ENCODE results near the gene IGF1R.

Gene IGF1R

GRCh38 chr15:98900356-98900755 is 252.0 kb downstream of the IGF1R start:
- no peak for DNase-seq
- in situ Hi-C loops (cut with HindIII; ENCODE audit: low pct_ligation_motif_present, low pct_unique_long_range_greater_than_20kb, low sequenced_read_pairs) = no loop called here

GRCh38 chr15:98901434-98902072 is 253.2 kb downstream of the IGF1R start:
- no peak for DNase-seq
- in situ Hi-C loops (cut with HindIII; ENCODE audit: low pct_ligation_motif_present, low pct_unique_long_range_greater_than_20kb, low sequenced_read_pairs) = no loop called here

- no peak for DNase-seq
- in situ Hi-C loops (cut with HindIII; ENCODE audit: low pct_ligation_motif_present, low pct_unique_long_range_greater_than_20kb, low sequenced_read_pairs) = no loop called here
Measured at GRCh38 chr15:98902931-98903330, 254.6 kb downstream of the IGF1R start.

DNA sequence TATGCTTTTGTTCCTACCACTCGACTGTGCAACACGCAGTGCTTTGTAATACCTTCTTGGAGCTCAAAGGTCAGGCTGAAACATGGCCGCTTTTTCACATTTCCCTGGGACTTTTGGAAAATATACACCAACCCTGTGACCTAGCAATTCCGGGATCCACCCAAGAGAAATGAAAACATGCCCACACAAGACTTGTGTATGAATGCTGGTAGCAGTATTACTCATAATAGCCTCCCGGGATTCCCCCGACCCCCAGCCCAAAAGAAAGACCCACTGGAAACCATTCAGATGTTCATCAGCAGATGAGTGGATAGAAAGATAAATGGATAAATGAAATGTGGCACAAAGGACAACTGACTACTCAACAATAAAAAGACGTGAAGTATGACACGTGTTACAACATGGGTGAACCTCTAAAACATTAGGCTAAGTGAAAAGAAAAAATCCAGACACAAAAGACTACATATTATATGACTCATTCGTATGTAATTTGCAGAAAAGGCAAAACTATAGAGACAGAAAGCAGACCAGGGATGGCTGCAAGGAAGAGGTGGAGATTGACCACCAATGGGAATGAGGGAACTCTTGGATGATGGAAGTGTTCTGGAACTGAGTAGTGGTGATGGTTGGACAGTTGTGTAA is 255.2 kb downstream of the IGF1R start:
- in situ Hi-C loops (cut with HindIII; ENCODE audit: low pct_ligation_motif_present, low pct_unique_long_range_greater_than_20kb, low sequenced_read_pairs) = no loop called here
- peak; percentile 15 for DNase-seq

DNA sequence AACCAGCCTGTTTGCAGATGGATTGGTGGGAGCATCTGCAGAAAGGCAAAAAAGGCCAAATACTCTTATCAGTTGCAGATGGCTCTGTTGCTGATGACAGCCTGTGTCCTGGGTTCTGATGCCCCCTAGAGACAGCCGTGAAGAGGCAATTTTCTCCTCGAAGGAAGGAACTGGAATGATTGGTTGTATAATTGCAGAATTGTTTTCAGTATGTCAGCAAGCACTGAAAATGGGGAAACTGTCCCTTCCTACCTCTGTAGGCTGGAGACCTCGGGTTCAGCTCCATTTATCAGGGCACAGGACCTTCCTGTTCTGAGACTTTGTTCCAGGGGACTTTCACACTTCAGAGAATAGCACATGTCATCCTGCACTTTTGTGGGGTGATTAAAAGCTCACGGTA is 256.2 kb downstream of the IGF1R start:
- in situ Hi-C loops (cut with HindIII; ENCODE audit: low pct_ligation_motif_present, low pct_unique_long_range_greater_than_20kb, low sequenced_read_pairs) = no loop called here
- peak; percentile 45 for DNase-seq

GRCh38 chr15:98905963-98906711 is 257.8 kb downstream of the IGF1R start:
- DNase-seq = no peak
- in situ Hi-C loops (cut with HindIII; ENCODE audit: low pct_ligation_motif_present, low pct_unique_long_range_greater_than_20kb, low sequenced_read_pairs) = no loop called here

DNA sequence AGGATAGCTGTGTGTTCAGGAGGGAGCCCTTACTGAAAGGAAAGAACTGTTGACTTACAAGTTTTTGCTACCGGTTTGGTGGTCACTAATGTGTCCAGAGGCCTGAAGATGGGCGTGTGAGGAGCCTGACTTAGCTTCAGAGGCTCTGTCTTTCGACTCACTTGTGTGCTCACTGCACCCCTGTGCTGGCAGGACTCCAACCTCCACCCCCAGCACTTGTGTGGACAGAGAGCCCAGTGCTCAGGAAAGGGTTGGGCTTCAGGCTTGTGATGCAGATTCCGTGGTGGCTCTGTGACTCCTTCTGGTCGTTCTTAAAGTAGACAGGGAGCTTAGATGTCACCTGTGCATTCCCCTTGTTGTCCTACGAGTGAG is 258.4 kb downstream of the IGF1R start:
- in situ Hi-C loops (cut with HindIII; ENCODE audit: low pct_ligation_motif_present, low pct_unique_long_range_greater_than_20kb, low sequenced_read_pairs) = no loop called here
- no peak for DNase-seq

- peak; percentile 30 for DNase-seq
- in situ Hi-C loops (cut with HindIII; ENCODE audit: low pct_ligation_motif_present, low pct_unique_long_range_greater_than_20kb, low sequenced_read_pairs) = no loop called here
Measured at GRCh38 chr15:98907927-98908471, 259.7 kb downstream of the IGF1R start.

DNA sequence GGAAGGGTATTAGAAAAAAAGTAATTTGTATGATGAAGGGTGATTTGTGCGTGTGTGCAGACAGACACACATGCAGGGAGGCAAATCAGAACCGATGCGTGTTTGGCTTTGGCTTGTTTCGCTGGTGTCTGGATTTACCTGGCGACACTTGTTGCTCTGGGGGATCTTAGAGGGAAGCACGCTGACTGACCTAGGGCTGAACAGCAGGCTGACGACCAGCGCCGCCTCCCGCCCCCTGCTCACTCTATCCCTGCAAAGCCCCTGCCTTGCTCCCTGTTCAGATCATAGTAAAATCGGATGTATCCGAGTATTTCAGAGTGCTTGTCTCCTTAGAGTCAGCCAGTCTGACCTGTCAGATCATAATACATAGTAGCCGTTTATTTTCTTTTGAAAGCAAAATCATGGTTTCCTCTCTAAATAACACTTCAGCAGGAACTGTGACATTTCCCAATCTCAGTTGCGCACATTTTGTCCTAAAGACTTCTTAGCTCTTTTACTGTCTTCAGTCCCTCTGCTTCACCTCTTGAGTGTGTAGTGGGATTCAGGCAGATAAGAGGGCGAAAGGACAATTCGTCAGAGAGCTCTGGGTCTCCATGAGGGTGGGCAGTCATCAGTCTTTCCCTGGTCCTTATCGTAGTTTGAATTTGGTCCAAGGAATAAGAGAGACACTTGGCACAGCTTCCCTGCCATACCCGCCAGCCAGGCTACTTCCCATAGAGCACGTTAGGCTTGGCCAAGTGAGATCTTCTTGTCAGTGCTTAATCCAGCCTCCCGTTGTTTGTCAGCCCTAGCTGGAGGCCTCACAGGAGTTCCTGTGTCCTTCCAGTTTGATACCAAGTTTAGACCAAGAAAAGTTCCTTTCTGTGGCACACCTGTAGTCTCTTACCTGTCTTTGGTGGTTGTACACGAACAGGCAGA is 261.9 kb downstream of the IGF1R start:
- DNase-seq = no peak
- in situ Hi-C loops (cut with HindIII; ENCODE audit: low pct_ligation_motif_present, low pct_unique_long_range_greater_than_20kb, low sequenced_read_pairs) = no loop called here

GRCh38 chr15:98914626-98915025 is 266.3 kb downstream of the IGF1R start:
- in situ Hi-C loops (cut with HindIII; ENCODE audit: low pct_ligation_motif_present, low pct_unique_long_range_greater_than_20kb, low sequenced_read_pairs) = no loop called here
- DNase-seq = no peak

DNA sequence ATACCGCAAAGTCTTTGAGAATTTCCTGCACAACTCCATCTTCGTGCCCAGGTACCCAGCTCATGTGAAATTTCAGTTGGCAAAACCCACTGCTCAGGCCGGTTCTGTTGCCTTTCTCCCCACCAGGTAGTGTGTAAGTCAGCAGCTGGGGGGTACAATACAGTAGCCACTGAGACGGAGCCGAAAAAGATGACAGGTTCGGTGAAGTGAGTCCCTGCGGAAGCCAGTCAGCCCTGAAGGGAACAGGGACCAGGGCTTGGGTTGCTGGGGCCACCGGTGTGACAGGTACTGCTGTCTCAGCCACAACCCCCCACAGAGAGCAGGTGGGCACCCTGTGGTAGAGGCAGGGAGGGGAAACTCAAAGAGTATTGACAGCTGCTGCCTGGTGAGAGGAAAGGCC is 268.5 kb downstream of the IGF1R start:
- no peak for DNase-seq
- in situ Hi-C loops (cut with HindIII; ENCODE audit: low pct_ligation_motif_present, low pct_unique_long_range_greater_than_20kb, low sequenced_read_pairs) = no loop called here

DNA sequence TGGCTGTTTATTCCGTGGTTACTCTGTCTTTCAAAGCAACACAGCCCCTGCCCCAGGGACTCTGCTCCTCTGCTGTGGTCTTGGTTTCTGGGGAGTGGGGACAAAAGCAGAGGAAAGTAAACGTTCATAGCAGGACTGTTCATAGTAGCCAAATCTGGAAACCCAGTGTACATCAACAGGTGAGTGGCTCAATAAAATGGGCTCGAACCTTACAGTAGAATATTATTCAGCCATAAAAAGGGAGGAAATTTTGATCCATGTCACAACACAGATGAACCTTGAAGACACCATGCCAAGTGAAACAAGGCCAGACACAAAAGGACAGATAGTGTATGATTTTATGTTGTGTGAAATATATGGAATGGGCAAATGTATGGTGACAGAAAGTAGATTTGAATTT is 269.1 kb downstream of the IGF1R start:
- no peak for DNase-seq
- in situ Hi-C loops (cut with HindIII; ENCODE audit: low pct_ligation_motif_present, low pct_unique_long_range_greater_than_20kb, low sequenced_read_pairs) = no loop called here

- in situ Hi-C loops (cut with HindIII; ENCODE audit: low pct_ligation_motif_present, low pct_unique_long_range_greater_than_20kb, low sequenced_read_pairs) = no loop called here
- no peak for DNase-seq
Measured at GRCh38 chr15:98920091-98920880, 271.9 kb downstream of the IGF1R start.

GRCh38 chr15:98923171-98923570 is 274.8 kb downstream of the IGF1R start:
- DNase-seq = no peak

GRCh38 chr15:98923579-98923978 is 275.2 kb downstream of the IGF1R start:
- in situ Hi-C loops (cut with HindIII; ENCODE audit: low pct_ligation_motif_present, low pct_unique_long_range_greater_than_20kb, low sequenced_read_pairs) = no loop called here
- DNase-seq = no peak

More at GRCh38 chr15:98923171-98923570, 274.8 kb downstream of the IGF1R start:
- in situ Hi-C loops (cut with HindIII; ENCODE audit: low pct_ligation_motif_present, low pct_unique_long_range_greater_than_20kb, low sequenced_read_pairs) = no loop called here

DNA sequence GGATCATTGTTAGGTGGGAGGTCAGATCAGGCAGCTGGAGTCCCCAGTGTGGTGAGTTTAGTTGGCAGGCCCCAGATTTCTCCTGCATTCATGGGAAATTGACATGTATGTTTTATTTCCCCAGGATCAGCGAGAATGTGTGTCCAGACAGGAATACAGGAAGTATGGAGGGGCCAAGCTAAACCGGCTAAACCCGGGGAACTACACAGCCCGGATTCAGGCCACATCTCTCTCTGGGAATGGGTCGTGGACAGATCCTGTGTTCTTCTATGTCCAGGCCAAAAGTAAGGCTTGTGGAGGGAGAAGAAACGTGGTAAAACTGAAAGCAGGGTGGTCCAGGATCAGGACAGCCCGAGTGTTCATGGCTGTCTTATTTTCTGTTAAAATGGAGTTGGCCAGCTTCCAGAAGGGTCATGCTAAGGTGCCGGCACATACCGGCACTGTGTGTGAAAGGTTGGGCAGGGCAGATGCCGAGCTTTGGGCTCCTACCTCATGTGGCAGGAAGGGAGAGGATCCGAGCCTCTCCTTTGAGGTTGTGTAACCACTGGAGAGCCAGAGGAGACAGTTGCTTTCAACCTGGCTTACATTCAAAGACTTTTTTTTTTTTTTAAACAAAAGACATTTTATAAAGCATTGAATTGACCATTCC is 276.2 kb downstream of the IGF1R start:
- DNase-seq = no peak
- in situ Hi-C loops (cut with HindIII; ENCODE audit: low pct_ligation_motif_present, low pct_unique_long_range_greater_than_20kb, low sequenced_read_pairs) = no loop called here

DNA sequence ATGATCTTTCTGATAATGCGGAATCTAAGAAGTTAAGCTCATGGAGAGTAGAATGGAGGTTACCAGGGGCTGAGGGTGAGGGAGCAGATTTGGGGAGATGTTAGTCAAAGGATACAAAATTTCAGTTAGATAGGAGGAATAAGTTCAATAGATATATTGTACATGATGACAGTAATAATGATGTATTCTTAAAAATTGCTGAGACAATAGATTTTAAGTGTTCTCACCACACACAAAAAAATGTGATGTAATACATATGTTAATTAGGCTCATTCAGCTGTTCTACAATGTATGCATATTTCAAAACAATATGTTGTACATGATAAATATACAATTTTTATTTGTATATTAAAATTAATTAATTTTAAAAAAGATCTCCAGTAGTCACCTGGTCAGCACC is 277.9 kb downstream of the IGF1R start:
- DNase-seq = no peak
- in situ Hi-C loops (cut with HindIII; ENCODE audit: low pct_ligation_motif_present, low pct_unique_long_range_greater_than_20kb, low sequenced_read_pairs) = no loop called here
